ENCODE measurements around the gene CREB3L2. TPM values are rescaled to one million over a fixed set of nuclear protein-coding genes. Genes with fewer than 3 reads are reported as not detected.

The CREB3L2 gene
- total and polyA plus RNA-seq, 2 donors (not counting 1 experiment from before 2014, with no cell fraction given): 13.8 to 25.1 TPM

DNA sequence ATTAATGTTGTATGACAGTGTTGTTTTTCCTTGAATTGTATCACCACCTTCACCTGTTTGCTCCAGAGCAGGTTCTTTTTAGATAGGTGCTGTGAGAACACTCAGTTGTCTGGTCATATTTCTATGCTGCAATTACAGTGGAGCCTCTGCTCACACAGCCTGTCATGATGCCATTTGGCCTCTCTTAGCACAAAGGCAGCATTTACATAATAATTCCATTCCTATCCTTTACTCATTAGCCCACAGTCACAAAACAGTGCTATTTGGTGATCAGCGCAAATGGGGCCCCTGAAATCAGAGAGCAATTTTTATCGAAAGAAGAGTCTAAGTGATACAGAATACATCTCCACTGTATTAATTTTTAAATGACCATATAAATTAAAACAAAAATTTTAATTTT is 141.3 kb downstream of the CREB3L2 start:
- intact Hi-C loops (cut with micrococcal nuclease): no loop called here
- no peak for DNase-seq
- Mint-ChIP-seq H3K4me1 (no peaks in the 10 kb centered on the region), H3K27me3 (no peaks in the 10 kb centered on the region), H3K27ac (no peak overlapping the region), H3K4me3 (no peak overlapping the region), H3K9me3 (ENCODE audit: insufficient read depth) (peaks cover 2% of the 10 kb centered on the region)
- TF ChIP-seq, protein P1, sequence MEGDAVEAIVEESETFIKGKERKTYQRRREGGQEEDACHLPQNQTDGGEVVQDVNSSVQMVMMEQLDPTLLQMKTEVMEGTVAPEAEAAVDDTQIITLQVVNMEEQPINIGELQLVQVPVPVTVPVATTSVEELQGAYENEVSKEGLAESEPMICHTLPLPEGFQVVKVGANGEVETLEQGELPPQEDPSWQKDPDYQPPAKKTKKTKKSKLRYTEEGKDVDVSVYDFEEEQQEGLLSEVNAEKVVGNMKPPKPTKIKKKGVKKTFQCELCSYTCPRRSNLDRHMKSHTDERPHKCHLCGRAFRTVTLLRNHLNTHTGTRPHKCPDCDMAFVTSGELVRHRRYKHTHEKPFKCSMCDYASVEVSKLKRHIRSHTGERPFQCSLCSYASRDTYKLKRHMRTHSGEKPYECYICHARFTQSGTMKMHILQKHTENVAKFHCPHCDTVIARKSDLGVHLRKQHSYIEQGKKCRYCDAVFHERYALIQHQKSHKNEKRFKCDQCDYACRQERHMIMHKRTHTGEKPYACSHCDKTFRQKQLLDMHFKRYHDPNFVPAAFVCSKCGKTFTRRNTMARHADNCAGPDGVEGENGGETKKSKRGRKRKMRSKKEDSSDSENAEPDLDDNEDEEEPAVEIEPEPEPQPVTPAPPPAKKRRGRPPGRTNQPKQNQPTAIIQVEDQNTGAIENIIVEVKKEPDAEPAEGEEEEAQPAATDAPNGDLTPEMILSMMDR (IDR thresholded peaks at IDR 0.05): no peak
- TF ChIP-seq EZH2 (IDR thresholded peaks at IDR 0.05; ENCODE audit: borderline replicate concordance, insufficient read depth, low read depth, low read length, poor library complexity, severe bottlenecking): no peak
- no peaks in the 10 kb centered on the region for H3K4me1 ChIP-seq (ENCODE audit: control insufficient read depth in 2 of 2, insufficient read depth in 2 of 2, low read length in 2 of 2)
- H3K79me2 ChIP-seq (ENCODE audit: control insufficient read depth, insufficient read depth, low read length): no peaks in the 10 kb centered on the region
- H3K27me3 ChIP-seq (replicated peaks in 1 of 4; ENCODE audit: control extremely low read depth in 1 of 4, control insufficient read depth in 3 of 4, insufficient read depth in 4 of 4, low read length in 3 of 4): no peaks in the 10 kb centered on the region
- POLR2A ChIA-PET: no interaction called here
- no peak overlapping the region for H3K4me3 ChIP-seq (ENCODE audit: control extremely low read depth in 1 of 5, extremely low read depth in 1 of 5, insufficient read depth in 1 of 5, low read depth in 2 of 5, low read length in 4 of 5)
- no peaks in the 10 kb centered on the region for H4K20me1 ChIP-seq (ENCODE audit: control insufficient read depth, insufficient read depth, low read length, poor library complexity, severe bottlenecking)
- WGBS (ENCODE audit: insufficient coverage): no CpG with 5 or more reads among the region's 2 CpGs
- H2AFZ ChIP-seq (ENCODE audit: insufficient read depth, low read depth, low read length, poor library complexity, severe bottlenecking): no peak overlapping the region
- H3K36me3 ChIP-seq (replicated peaks in 1 of 2; ENCODE audit: control extremely low read depth in 1 of 2, control insufficient read depth in 1 of 2, extremely low read depth in 1 of 2, insufficient read depth in 2 of 2, low read length in 1 of 2): peaks cover 0 to 3% of the 10 kb centered on the region in 2 experiments
- no peak for ATAC-seq (ENCODE audit: low read depth)
- peaks cover 0 to 2% (median 0%) of the 10 kb centered on the region in 3 donors for H3K9me3 ChIP-seq (ENCODE audit: control extremely low read depth in 1 of 3, control insufficient read depth in 2 of 3, insufficient read depth in 1 of 3, low read length in 2 of 3)
- no peak overlapping the region for H3K27ac ChIP-seq (ENCODE audit: low read length in 2 of 2)
- no peak overlapping the region for H3K4me2 ChIP-seq (replicated peaks; ENCODE audit: low read depth, low read length, poor library complexity, severe bottlenecking)
- H3K9ac ChIP-seq (ENCODE audit: low read length): no peak overlapping the region
- CTCF ChIA-PET: no interaction called here

- Histone ChIP-seq H3K9ac (ENCODE audit: low read length) (no peak overlapping the region), H3K4me3 (ENCODE audit: control extremely low read depth in 1 of 5, extremely low read depth in 1 of 5, insufficient read depth in 1 of 5, low read depth in 2 of 5, low read length in 4 of 5) (no peak overlapping the region), H3K79me2 (ENCODE audit: control insufficient read depth, insufficient read depth, low read length) (no peaks in the 10 kb centered on the region), H3K4me1 (ENCODE audit: control insufficient read depth in 2 of 2, insufficient read depth in 2 of 2, low read length in 2 of 2) (no peaks in the 10 kb centered on the region), H3K36me3 (replicated peaks in 1 of 2; ENCODE audit: control extremely low read depth in 1 of 2, control insufficient read depth in 1 of 2, extremely low read depth in 1 of 2, insufficient read depth in 2 of 2, low read length in 1 of 2) (no peaks in the 10 kb centered on the region), H3K9me3 (ENCODE audit: control extremely low read depth in 1 of 3, control insufficient read depth in 2 of 3, insufficient read depth in 1 of 3, low read length in 2 of 3) (no peaks in the 10 kb centered on the region), H3K27ac (ENCODE audit: low read length in 2 of 2) (no peak overlapping the region), H3K27me3 (replicated peaks in 1 of 4; ENCODE audit: control extremely low read depth in 1 of 4, control insufficient read depth in 3 of 4, insufficient read depth in 4 of 4, low read length in 3 of 4) (peaks cover 0 to 10% (median 5%) of the 10 kb centered on the region in 4 experiments), H4K20me1 (ENCODE audit: control insufficient read depth, insufficient read depth, low read length, poor library complexity, severe bottlenecking) (no peaks in the 10 kb centered on the region), H2AFZ (ENCODE audit: insufficient read depth, low read depth, low read length, poor library complexity, severe bottlenecking) (no peak overlapping the region), H3K4me2 (replicated peaks; ENCODE audit: low read depth, low read length, poor library complexity, severe bottlenecking) (no peak overlapping the region)
- TF ChIP-seq, protein P1 (IDR thresholded peaks at IDR 0.05): no peak
- TF ChIP-seq EZH2 (IDR thresholded peaks at IDR 0.05; ENCODE audit: borderline replicate concordance, insufficient read depth, low read depth, low read length, poor library complexity, severe bottlenecking): no peak
- H3K4me1 Mint-ChIP-seq: no peaks in the 10 kb centered on the region
- no peaks in the 10 kb centered on the region for H3K9me3 Mint-ChIP-seq (ENCODE audit: insufficient read depth)
- no peak overlapping the region for H3K27ac Mint-ChIP-seq
- intact Hi-C loops (cut with micrococcal nuclease): no loop called here
- POLR2A ChIA-PET: no interaction called here
- ATAC-seq (ENCODE audit: low read depth) (no peak), DNase-seq (no peak)
- CTCF ChIA-PET: no interaction called here
- H3K27me3 Mint-ChIP-seq: peaks cover 29% of the 10 kb centered on the region
- WGBS (ENCODE audit: insufficient coverage): no CpG with 5 or more reads among the region's 1 CpG
- H3K4me3 Mint-ChIP-seq: no peak overlapping the region
These were observed 148.8 kb downstream of the CREB3L2 start for GRCh38 chr7:137853053-137853452.

Data from B cell (primary cell).